GM19023 (cell line): Measurements from ENCODE around the gene POR.
A peak's percentile ranks its signal among the peaks of the same experiment; 100 is the strongest.
"Not testable (repeated sequence)": the region's sequence is repeated elsewhere in the genome, so short reads cannot be mapped to it uniquely, and the experiment has no call there.

Source experiments
- ATAC-seq: cut with Tn5 transposase; IDR thresholded peaks from one replicate; pipeline ENCODE4 v1.9.1; 2021; ENCODE audit warnings: mild to moderate bottlenecking, moderate library complexity; ENCODE audit not compliant: unreplicated experiment

Gene POR

GRCh38 chr7:75914655-75915415 lies at the start of gene POR:
TSS of gene POR (plus strand) at chr7:75915155. CDS start at chr7:75954002, 38,847 bp downstream.
- ATAC-seq = peak; percentile 93

GRCh38 chr7:75866114-75866488 lies 48.9 kb upstream of the POR start:
- no peak for ATAC-seq

GRCh38 chr7:75866489-75867389 lies 48.2 kb upstream of the POR start:
- ATAC-seq = no peak

DNA sequence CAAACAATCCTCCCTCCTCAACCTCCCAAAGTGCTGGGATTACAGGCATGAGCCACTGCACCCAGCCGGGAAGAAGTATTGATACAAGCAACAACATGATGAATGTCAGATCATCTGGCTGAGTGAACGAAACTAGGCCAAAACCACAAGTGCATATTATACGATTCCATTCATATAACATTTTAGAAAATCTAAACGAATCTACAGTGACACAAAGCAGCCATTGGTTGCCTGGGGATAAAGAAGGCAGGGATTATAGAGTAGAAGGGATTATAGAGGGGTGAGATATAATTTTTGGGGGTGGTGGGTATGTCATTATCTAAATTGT lies 47.6 kb upstream of the POR start:
- no peak for ATAC-seq

DNA sequence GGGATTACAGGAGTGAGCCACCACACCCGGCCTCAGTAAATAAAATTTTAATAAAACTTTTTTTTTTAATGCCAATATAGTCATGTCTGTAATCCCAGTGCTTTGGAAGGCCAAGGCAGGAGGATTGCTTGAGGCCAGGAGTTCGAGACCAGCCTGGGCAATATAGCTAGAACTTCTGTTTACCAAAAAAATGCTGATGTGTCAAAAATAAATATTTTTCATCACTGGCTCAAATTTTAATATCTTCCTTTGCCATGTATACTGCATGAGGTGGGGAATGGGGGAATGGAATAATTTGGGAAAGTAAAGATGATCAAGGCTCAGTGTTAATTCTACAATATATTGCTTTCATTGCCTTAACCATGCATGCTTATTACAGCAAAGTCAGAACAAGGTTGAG lies 46.8 kb upstream of the POR start:
- ATAC-seq = no peak

DNA sequence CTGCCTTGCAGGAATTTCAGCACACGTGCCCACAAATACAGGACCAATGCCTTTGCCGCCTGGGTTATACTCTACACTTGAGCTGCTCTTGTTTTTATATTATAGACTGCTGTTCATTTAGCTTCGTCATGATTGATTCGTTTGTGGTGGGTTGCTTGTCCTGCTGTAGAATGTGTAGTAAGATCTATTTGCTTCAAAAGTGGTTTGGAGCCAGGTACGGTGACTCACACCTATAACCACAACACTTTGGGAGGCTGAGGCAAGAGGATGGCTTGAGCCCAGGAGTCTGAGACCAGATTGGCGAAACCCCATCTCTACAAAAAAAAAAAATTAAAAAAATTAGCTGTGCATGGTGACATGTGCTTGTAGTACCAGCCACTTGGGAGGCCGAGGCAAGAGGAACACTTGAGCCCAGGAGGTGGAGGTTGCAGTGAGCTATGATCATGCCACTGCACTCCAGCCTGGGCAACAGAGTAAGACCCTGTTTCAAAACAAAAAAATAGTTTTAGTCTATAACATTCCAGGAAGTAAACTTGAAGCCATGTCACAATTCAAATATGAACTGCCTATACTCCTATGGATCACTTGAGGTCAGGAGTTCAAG lies 45.1 kb upstream of the POR start:
- ATAC-seq = no peak

- ATAC-seq = no peak
Observed at GRCh38 chr7:75870557-75871161, 44.3 kb upstream of the POR start.

GRCh38 chr7:75872073-75872782 lies 42.7 kb upstream of the POR start:
- ATAC-seq = no peak

DNA sequence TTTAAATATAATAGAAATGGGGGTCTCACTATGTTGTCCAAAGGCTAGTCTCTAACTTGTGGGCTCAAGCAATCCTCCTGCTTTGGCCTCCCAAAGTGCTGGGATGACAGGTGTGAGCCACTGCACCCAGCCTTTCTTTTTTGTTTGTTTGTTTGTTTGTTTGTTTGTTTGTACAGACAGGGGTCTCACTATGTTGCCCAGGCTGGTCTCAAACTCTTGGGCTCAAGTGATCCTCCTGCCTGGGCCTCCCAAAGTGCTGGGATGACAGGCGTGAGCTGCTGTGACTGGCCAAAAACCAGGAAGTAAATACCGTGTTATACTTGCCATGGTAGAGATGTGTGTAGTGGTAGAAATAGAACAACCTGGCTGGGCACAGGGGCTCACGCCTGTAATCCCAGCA lies 40.8 kb upstream of the POR start:
- not testable (repeated sequence) for ATAC-seq

DNA sequence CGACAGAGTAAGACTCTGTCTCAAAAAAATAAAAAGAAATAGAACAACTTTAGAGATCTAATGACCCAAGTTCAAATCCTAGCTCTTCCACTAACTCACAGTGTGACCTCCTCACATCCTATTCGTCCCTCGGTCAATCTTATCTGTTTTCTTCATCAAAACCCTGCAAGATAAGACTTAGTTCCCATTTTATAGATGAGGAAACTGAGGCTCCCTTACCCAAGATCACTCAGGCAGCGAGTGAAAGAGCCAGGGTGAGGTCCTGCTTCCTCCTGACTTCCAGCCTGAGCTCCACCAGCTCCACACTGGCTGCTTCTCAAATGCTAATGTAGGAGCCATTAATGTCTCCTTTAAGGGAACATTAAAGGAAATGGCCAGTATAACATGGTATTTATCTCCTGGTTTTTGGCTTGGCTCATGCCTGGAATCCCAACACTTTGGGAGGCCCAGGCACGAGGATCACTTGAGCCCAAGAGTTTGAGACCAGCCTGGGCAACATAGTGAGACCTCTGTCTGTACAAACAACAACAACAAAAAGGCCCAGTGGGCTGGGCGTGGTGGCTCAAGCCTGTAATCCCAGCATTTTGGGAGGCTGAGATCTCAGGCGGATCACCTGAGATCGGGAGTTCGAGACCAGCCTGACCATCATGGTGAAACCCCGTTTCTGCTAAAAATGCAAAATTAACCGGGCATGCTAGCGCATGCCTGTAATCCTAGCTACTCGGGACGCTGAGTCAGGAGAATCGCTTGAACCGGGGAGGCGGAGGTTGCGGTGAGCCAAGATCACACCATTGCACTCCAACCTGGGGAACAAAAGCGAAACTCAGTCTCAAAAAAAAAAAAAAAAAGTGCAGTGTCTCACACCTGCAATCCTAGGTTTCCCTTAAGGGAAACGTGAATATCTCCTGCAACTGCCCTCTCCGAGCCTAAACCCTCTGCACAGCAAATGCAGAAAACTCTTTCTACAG lies 39.6 kb upstream of the POR start:
- ATAC-seq = no peak

DNA sequence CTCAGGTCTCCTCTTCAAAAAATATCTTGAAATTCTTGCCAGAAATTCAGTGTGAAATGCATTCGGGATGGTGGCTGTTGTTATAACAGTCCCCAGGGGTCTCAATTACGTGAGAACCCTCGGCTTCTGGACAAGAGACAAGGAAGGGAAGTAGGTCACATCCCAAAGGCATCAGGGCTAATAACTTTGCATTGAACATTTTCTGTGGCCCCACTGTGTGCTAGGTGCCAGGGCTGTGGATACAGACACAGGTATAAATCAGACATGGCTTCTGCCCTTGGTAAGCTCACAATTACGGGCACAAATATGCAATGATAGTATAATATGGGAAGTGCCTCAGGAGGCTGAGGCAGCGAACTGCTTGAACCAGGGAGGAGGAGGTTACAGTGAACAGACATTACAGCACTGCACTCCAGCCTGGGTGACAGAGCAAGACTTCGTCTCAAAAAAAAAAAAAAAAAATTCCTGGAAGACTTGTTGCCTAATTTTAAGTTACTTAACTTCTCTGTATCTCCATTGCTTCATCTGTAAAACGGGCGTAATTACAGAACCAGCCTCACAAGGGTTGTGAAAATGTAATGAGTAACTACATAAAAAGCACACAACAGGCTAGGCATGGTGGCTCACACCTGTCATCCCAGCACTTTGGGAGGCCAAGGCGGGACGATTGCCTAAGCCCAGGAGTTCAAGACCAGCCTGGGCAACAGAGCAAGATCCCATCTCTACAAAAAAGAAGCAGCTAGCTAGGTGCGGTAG lies 38.7 kb upstream of the POR start:
- ATAC-seq = no peak

DNA sequence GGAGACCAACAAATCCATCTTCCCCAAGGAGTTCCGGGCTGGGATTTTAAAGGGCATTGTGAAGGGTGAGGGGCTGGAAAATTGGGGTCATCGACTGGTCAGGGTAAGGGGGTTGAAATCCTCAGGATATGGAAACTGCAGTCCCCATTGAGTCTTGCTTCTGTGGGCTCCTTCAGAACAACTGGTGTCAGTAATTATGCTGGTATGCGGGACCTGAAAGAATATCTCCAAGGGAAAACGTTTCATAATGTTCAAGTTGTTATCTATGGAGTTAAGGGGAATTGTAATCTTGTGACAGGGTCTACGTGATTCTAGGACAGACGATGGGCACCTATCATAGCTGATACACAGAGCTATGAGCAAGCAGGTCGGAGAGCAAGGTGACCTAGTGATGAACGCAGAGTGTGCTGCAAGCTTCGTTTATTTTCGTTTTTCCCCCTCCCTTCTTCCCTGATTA lies 36.6 kb upstream of the POR start:
- peak; percentile 33 for ATAC-seq

DNA sequence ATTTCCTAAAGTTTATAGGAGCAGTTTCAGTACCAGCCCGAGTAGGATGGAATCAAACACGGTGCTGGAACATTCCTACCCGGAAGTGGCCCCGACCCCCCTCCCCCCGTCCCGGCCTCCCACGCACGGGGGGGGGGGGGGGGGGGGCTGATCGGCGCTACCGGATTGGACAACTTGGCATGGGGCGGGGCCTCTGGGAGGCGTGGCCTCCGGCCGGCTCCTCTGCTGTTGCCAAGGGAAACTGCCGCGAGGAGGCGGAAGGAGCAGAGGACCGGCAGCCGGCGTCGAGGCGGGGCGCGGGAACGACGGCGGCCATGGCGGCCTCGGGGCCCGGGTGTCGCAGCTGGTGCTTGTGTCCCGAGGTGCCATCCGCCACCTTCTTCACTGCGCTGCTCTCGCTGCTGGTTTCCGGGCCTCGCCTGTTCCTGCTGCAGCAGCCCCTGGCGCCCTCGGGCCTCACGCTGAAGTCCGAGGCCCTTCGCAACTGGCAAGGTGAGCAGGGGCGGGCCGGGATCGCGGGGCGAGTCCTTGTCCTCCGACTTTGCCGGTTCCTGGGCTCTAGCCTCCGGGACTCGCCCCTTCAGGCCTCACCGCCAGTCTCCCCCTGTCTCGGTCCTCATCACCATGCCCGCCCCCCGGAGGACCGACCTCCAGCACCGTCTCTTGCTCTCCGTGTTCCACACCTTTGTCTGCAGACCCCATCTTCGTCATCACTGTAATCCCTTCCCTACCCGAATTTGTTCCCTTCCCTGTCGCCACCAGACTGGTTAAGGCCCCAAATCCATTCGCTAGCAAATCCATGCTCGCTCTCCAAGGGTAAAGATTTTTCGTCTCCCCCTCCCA lies 36.0 kb upstream of the POR start, which contains the start of gene RHBDD2:
Gene RHBDD2, plus strand, starts transcription at position 266 of the 843 bp plus-strand sequence. Its CDS starts 49 bp downstream, at position 315.
- peak; percentile 91 for ATAC-seq

DNA sequence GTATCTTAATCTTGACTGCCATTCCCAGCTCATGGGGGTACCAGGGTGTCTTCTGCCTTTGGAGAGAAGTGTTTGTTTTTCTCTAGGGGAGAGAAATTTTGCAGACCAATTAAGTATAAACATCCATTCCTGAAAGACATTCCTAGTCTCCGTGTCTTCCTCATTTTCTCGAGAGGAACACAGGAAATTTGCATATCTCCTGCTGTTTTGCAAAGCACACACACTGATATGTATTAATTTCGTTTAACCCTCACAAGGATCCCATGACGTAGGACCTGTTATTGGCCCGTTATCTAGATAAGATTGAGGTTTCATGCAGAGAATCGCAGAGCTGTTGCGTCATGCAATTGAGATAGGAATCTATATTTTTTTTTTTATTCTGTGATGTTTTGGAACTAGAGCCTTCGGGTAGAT lies 35.2 kb upstream of the POR start:
- no peak for ATAC-seq

DNA sequence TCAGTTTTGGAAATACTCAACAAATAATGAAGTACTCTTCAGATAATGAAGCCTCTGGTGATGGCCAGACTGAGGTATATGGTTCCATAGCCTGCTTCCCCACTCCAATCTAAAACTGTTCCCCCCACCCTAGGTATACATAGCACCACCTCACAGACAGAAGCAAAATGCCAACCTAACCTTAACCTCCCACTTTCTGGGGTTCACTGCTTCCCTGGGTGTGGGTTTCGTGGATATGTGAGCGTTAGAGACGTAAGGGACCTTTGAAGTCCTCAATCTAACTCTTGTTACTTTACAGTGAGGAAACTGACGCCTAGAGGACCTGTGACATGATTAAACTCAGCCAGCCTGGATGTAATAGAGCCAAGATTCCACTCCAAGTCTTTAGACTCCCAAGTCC lies 34.7 kb upstream of the POR start:
- no peak for ATAC-seq

GRCh38 chr7:75881436-75882095 lies 33.4 kb upstream of the POR start:
- ATAC-seq = no peak

GRCh38 chr7:75883265-75883824 lies 31.6 kb upstream of the POR start:
- not testable (repeated sequence) for ATAC-seq
